NCI-H2107 (cell line): ENCODE measurements around the gene SMARCB1.

Experiments used
- DNase-seq: peaks from one replicate; lab custom pipeline; 2025; lab: John Stamatoyannopoulos, UW

Gene SMARCB1

DNA sequence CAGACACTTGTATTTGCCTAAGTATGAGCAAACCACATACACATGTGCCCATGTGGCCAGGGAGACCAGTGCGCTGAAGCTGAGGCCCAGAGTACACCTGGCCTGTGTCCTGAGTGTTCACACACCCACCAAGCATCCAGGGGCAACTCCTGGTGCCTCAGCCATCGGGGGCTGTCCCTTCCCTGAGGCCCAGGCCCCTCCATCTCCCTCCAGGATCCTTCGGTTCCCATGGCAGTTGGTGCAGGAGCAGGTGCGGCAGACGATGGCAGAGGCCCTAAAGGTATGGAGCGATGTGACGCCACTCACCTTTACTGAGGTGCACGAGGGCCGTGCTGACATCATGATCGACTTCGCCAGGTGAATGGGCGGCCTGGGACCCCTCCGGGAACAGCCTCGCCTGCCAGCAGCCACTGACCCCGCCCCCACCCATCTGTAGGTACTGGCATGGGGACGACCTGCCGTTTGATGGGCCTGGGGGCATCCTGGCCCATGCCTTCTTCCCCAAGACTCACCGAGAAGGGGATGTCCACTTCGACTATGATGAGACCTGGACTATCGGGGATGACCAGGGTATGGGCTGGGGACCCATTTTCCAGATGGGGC is 6.5 kb upstream of the SMARCB1 start:
- no peak for DNase-seq

DNA sequence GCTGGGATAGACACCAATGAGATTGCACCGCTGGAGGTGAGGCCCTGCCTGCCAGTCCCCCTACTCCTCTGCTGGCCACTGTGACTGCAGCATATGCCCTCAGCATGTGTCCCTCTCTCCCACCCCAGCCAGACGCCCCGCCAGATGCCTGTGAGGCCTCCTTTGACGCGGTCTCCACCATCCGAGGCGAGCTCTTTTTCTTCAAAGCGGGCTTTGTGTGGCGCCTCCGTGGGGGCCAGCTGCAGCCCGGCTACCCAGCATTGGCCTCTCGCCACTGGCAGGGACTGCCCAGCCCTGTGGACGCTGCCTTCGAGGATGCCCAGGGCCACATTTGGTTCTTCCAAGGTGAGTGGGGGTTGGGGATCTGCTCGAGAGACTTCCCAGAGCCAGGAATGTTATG is 5.7 kb upstream of the SMARCB1 start:
- DNase-seq = no peak

DNA sequence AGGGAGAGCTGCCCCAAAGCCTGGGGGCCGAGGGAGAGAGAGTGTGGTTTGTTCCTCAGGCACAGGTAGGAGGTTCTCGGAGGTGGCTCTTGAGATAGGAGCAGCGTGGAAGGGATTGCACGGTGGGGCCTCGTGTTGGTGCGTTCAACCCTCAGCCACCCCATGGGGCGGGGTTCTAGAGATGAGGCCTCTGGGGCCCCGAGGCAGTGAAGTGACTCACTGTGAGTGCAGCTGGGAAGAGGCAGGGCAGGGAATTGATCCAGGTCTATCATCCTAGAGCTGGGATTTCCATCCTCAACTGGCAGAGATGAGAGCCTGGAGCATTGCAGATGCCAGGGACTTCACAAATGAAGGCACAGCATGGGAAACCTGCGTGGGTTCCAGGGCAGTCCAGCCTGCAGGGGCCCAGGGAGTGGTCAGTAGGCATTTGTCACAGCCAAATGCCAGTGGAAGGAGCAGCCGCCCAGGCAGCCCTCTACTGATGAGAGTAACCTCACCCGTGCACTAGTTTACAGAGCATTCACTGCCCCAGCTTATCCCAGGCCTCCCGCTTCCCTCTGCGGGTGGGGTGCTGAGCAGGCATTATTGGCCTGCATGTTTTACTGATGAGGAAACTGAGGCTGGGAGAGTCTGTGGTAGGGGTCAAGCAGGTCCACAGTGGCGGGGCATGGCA is 5.1 kb upstream of the SMARCB1 start:
- no peak for DNase-seq

DNA sequence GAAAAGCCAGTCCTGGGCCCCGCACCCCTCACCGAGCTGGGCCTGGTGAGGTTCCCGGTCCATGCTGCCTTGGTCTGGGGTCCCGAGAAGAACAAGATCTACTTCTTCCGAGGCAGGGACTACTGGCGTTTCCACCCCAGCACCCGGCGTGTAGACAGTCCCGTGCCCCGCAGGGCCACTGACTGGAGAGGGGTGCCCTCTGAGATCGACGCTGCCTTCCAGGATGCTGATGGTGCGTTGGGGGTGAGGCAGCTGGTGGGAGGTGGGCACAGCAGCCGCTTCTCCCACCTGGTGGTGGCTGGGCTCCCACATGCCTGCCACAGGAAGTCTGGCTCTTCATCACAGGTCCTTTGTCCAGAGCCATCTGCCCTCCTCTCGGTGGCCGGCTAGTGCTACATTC is 4.5 kb upstream of the SMARCB1 start:
- DNase-seq = no peak

DNA sequence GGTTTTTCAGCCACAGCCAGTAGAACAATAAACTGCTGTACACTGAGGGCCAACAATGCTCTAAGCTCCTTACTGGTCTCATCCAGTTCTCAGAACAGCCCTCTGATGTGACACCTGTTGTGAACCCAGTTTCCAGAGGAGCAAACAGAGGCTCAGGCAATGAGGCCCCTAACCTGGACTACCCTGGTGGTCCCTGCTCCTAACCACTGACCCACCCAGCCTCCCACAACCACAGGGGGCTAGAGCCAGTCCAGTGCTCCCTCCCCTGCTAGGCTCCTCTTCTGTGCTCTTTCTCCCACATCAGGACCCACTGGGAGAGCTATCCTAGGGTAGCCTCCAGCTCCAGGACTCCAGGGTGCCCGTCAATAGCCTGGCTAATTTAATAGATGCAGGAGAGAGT is 4.1 kb upstream of the SMARCB1 start:
- DNase-seq = no peak

DNA sequence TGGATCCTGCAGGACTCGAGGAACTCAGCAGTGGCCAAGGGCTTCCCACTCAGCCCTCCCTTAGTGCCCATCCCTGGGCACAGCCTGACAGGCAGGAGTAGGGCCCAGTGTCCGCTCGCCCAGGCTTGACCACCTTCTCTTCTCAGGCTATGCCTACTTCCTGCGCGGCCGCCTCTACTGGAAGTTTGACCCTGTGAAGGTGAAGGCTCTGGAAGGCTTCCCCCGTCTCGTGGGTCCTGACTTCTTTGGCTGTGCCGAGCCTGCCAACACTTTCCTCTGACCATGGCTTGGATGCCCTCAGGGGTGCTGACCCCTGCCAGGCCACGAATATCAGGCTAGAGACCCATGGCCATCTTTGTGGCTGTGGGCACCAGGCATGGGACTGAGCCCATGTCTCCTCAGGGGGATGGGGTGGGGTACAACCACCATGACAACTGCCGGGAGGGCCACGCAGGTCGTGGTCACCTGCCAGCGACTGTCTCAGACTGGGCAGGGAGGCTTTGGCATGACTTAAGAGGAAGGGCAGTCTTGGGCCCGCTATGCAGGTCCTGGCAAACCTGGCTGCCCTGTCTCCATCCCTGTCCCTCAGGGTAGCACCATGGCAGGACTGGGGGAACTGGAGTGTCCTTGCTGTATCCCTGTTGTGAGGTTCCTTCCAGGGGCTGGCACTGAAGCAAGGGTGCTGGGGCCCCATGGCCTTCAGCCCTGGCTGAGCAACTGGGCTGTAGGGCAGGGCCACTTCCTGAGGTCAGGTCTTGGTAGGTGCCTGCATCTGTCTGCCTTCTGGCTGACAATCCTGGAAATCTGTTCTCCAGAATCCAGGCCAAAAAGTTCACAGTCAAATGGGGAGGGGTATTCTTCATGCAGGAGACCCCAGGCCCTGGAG is 3.3 kb upstream of the SMARCB1 start:
- no peak for DNase-seq

DNA sequence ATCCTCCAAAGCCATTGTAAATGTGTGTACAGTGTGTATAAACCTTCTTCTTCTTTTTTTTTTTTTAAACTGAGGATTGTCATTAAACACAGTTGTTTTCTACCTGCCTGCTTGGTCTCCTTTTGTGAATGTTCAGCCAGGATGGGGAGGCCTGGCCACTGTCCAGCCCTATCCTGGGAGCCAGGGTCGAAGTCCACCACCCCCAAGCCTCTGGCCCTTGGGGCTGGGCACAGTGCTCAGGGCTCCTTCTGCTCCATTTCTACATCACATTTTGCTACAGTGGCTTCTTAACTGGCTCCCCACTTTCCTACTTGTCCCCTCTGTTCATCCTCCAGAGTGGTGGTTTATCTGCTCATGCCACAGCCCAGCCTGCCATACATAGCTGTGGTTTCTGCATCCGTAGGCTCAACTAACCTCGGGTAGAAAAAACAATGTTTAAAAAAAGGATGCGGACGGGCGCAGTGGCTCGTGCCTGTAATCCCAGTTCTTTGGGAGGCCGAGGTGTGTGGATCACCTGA is 2.5 kb upstream of the SMARCB1 start:
- DNase-seq = no peak

DNA sequence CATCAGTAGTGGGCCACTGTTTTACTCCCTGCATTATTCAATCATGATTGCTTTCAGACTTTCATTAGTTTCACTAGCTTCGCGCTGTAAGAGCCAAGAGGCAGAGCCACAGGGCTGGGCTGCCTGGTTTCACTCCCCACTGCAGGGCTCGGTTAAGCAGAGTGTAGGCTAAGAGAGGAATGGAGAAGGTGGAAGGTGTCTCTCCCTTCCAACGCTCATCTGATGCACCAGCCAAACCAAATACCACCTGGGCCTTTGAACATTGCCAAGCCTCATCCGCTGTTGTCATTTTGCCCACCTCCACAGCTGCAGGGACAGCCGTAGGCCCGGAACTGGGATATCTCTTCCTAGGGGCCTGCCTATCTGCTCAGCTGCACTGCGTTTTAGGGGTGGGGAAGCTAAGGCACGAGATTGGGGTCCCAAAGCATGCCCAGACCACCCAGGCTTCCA is 480 bp upstream of the SMARCB1 start:
- no peak for DNase-seq

DNA sequence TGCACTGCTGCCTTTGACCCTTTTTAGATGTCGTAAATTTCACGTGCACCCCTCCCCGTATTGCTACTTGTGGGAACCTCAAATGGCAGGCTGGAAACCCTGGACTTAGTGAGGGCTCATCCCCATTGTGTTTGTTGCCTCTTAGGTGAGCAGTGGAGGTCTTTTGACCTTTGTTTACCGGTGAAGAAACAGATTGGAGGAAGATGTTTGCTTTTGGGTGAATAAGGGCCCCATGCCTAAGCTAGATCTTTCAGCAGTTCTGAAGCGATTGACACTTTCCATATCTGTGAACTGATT is 782 bp downstream of the SMARCB1 start:
- DNase-seq = no peak

DNA sequence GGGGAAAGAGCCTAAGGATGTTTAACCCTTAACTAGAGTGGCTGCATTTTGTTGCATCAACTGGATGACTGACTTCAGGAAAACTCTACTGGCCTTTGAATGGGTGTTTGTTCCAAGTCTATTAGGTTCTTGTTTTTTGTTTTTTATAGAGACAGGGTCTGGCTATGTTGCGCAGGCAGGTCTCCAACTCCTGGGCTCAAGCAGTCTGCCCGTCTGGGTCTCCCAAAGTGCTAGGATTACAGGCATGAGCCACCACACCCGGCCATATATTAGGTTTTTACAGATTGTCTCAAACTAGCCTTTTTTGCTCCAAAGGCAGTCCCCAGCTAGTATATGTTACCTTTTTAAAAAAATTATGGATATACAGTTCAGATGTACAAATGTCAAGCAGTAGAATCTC is 1.1 kb downstream of the SMARCB1 start:
- DNase-seq = no peak

DNA sequence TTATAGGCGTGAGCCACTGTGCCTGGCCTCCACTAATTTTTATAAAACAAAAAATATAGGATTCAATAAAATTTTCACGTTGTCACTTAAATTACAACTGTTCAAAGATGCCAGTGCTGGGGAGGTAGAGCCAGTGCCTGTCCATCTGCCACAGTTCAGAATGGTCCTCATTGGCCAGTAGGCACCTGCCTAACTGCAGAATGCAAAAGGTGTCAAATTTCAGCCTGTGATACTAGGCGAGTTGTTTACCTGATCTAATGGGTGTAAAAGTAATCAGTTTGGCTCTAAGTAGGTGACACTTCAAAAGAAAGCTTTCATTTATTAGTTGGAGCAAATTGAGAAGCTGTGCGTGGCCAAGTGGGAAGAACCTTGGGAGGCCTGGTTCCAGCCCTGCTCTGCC is 2.4 kb downstream of the SMARCB1 start:
- peak; percentile 27 for DNase-seq

DNA sequence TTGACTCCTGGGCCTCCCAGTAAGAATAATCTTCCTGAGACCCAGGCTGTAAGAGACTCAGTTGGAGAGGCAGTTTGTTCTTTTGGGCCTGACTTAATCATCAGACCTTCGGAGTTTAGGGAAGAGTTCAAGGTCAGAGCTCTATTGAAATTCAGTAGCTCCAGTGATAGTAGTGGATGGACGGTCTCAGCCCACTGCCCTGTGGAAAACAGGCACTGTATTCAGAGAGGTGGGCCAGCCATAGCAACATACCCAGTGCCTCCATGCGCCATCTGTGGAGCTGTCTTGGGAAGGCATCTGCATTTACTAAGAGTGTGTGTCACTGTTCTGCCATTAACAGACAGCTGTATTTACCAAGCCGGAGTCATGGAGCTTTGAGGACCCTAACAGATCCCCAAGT is 2.9 kb downstream of the SMARCB1 start:
- no peak for DNase-seq

DNA sequence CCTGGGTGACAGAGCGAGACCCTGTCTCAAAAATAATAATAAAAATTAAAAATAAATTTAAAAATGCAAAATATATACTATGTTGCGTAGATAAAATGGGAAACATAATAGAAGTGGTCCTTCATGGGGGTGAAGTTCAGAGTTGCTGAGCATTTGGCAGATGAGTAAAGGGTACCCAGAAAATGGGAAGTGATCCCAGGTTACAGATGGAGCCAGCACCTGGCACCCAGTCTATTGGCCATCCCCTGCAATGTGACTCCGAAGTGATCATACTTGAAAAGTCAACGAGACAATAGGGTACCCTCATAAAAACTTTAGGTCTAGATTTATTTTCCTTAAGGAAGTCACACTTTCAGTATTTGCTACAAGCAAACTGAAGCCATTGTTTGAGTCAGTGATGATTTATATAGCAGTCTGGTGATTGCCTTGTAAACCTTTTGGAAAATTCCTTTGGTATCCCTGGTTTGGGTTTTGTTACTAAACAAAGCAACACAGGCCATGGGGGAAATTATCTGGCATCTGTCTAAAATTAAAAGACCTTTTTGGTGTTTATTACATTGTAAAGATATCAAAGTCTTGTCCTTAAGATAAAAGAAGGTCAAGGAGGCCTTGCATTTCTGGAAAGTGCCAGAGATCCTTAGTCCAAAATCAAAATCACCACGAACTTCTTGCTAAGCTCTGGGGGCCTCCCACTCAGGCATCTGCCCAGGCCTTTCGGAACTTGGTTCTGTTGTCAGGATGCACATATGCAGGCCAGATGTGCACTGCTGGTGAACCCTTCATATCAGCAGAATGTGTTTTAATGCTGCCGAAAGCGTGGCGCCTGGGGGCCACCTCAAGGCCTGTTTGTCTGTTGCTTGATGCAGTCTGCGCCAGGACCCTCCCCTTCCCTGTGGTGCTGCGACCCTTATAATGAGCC is 4.3 kb downstream of the SMARCB1 start:
- no peak for DNase-seq

DNA sequence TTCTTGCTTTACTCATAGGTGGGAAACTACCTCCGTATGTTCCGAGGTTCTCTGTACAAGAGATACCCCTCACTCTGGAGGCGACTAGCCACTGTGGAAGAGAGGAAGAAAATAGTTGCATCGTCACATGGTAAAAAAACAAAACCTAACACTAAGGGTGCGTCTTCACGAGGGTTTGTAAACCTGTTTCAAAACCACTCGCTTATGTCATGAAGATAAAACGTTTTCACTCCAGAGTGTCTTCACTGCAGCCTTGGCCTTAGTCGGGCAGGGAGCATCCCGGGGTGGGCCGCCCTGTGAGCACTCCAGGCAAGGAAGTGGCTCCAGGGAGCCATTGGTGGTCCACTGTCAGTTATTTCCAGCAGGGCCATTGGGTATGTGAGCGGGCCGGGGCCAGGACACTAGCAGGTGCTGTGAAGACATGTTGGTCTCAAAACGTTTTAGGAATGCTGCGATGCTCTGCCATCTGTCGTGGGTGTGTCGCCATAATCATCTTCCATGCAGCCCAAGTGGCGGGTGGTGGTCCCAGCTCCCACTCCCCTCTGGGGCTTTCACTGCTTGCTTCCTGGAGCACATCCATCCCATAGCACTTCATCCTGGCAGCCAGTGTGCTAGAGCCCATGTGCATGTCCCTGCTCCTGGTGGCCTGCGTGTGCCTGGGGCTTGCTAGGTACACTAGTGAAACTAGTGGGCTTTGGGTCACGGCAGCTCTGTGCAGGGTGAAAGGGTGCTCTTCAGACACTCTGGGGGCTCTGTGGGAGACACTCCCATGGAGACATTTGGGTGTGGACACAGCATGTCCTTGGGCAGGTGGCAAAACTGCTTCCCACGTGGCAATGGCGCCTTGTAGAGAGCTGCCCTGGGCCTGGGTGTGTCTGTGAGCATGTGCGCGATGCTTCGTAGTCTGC is 5.2 kb downstream of the SMARCB1 start:
- no peak for DNase-seq

DNA sequence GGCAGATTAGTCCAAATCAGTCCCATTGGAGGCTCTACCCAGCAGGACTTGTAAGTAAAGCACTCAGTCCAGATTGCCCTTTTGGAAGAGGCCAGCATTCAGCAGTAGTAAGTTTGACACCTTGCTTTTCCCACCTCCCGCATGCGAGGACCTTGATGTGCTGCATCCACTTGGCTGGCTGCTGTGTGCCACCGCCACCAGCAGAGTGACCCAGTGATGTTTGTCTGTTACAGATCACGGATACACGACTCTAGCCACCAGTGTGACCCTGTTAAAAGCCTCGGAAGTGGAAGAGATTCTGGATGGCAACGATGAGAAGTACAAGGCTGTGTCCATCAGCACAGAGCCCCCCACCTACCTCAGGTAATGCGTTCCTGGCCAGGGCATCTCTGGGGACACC is 6.6 kb downstream of the SMARCB1 start:
- no peak for DNase-seq

DNA sequence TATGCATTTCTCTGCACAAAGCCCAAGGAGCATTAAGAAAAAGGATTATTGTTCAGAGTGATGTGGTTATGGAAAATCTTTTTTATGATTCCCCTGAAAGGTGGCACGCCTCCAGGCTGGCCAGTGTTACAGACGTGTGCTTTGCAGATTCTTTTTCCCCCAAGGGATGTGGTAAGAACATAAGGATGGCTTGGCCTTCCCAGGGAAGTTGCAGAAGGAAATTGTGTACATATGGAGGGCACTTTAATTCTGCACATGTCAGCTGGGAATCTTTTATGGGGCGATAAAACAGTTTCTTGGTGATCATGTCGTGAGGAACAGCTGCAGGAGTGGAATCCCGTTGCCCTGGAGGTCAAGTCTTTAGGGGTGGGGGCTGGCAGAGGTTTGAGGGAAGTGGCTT is 9.7 kb downstream of the SMARCB1 start:
- DNase-seq = no peak

DNA sequence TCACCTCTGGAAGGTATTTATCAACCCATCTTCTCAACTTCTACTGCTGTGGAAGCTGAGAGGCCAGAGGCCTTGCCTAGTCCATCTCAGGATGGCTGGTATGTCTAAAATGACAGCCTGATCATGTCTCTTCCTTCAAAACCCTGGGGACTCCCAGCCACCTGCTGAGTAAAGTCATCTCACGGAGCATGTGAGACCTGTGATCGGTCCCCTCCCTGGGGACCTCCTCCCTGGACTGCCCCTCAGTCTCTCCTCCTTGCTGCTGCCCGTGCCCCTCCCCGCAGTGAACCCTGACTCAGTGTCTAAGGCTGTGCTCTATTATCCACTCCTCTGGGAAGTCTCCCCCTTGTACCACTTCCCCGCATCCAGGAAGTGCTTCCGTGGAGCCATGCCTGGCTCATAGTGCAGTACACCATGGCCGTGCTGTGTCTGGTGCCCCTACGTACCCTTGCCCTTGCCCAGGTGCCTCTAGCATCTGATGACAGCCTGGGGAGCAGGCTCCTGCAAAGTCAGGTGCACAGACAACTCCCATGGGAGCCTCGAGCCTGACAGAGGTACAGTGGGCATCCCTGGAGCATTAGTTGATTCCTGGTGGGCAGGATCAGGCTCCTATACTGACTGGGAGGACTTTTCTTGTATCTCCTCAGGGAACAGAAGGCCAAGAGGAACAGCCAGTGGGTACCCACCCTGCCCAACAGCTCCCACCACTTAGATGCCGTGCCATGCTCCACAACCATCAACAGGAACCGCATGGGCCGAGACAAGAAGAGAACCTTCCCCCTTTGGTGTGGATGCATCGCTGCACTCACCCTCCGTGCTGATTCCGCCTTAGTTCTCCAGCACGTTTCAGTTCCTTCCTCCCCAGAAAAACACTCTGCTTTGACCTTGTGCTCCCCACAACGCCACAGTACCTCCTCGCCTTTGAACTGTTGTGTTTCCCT is 13.8 kb downstream of the SMARCB1 start:
- no peak for DNase-seq

DNA sequence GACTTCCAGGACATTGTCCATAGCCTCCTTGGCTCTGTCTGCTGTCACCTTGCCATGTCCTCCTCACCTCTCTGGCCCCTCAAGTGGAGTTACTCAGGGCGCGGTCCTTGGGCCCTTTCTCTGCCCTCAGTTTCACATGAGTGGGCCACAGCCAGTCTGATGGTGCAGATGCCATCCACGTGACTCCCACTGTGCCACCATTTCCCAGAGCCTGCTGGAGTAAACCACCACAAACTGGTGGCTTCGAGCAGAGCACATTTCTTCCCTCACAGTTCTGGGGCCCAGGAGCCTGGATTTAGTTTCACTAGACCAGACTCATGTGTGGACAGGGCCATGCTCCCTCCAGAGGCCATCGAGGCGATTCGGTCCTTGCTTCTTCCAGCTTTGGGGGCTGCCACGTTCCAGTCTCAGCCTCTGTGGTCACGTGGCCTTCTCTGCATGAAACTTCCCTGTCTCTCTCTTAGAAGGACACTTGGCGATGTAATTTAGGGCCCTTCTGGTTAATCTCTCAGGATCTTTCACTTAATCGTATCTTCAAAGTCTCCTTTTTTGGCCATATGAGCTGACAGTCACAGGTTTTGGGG is 14.6 kb downstream of the SMARCB1 start:
- DNase-seq = no peak

DNA sequence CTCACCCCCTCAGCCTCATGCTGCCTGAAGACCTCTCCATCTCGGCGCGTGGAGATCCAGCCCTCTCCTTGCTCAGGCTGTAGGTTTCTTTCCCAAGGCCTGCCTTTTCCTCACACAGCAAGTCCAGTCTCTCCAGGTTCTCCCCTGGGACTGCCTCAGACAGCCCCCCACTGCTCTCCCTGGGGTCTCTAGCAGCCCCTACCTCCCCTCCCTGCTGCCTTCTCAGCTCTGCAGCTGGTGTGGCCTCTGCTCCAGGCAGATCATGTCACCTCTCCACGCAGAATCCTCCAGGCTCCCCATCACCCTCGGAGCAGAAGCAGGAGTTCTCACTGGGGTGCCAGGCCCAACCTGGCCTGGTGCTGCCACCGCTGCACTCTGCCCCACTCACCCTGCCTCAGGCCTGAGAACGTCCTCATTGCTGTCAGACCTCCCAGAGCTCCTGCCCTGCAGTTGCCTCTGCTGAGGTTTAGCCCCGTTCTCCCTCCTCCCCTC is 15.2 kb downstream of the SMARCB1 start:
- no peak for DNase-seq
